ENCODE measurements around the gene RFX1. TPM values are rescaled to one million over a fixed set of nuclear protein-coding genes. Genes with fewer than 3 reads are reported as not detected.
A peak's percentile ranks its signal among the peaks of the same experiment; 100 is the strongest.

The RFX1 gene
- total RNA-seq, 2 donors from 2014 or later, result 17.1 to 24.3 TPM

DNA sequence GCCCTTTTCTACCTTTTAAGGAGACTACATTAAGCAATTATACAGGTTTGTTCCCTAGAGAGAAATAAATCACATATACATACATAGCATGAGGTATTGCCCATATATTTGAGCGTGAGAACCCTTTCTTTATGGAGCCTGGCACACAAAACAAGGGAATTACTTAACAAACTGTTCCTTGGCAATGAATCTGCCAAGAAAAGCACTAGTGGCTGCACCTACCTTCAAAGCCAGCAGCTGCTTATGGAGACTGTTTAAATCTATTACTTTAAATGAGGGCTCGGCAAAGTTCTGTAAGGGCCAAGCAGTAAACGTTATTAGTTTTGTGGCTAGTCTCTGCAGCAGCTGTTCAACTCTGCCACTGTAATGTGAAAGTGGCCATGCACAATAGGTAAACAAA lies 7.0 kb downstream of the RFX1 start:
- Histone ChIP-seq H3K27me3 (ENCODE audit: control insufficient read depth, insufficient read depth, low read length, poor library complexity, severe bottlenecking) (no peaks in the 10 kb centered on the region), H3K36me3 (ENCODE audit: control insufficient read depth, insufficient read depth, low read length) (peaks cover 28% of the 10 kb centered on the region), H3K27ac (ENCODE audit: low read depth, low read length) (no peak overlapping the region), H3K4me3 (ENCODE audit: low read length) (peak overlapping the region; percentile 26), H3K4me1 (ENCODE audit: control insufficient read depth, insufficient read depth, low read length) (no peaks in the 10 kb centered on the region), H3K9me3 (ENCODE audit: control insufficient read depth, low read length) (peaks cover 15% of the 10 kb centered on the region), H3K9ac (ENCODE audit: extremely low read depth, low read length, poor library complexity, severe bottlenecking) (no peak overlapping the region)
- Mint-ChIP-seq H3K4me3 (no peak overlapping the region), H3K27me3 (ENCODE audit: insufficient read depth) (no peaks in the 10 kb centered on the region), H3K36me3 (ENCODE audit: low read depth) (peaks cover 33% of the 10 kb centered on the region), H3K4me1 (no peaks in the 10 kb centered on the region), H3K9me3 (peaks cover 18% of the 10 kb centered on the region), H3K27ac (no peak overlapping the region)
- TF ChIP-seq, protein P1, sequence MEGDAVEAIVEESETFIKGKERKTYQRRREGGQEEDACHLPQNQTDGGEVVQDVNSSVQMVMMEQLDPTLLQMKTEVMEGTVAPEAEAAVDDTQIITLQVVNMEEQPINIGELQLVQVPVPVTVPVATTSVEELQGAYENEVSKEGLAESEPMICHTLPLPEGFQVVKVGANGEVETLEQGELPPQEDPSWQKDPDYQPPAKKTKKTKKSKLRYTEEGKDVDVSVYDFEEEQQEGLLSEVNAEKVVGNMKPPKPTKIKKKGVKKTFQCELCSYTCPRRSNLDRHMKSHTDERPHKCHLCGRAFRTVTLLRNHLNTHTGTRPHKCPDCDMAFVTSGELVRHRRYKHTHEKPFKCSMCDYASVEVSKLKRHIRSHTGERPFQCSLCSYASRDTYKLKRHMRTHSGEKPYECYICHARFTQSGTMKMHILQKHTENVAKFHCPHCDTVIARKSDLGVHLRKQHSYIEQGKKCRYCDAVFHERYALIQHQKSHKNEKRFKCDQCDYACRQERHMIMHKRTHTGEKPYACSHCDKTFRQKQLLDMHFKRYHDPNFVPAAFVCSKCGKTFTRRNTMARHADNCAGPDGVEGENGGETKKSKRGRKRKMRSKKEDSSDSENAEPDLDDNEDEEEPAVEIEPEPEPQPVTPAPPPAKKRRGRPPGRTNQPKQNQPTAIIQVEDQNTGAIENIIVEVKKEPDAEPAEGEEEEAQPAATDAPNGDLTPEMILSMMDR (conservative IDR thresholded peaks at IDR 0.05), result no peak
- no peak for DNase-seq
- 98% methylated on average over 3 of the region's 3 CpGs for WGBS, 2 experiments (ENCODE audit: insufficient coverage in 1 of 2, insufficient read length in 1 of 2)

DNA sequence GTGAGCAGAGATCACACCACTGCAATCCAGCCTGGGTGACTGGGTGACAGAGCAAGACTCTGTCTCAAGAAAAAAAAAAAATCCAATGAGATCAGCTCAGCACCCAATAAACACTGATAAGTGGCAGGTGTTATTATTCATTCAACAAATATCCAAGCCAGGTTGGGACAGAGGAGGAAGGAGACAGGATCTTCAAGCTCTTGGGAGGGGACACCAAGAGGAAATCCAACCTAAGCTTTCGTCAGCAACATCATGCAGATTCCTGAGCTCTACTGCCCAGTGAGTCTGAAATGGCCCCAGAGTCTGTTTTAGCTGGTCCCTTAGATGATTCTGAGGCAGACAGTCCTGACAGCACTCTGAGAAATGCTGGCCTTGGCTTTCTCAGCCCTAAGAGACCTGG lies 7.7 kb downstream of the RFX1 start:
- TF ChIP-seq, protein P1 (conservative IDR thresholded peaks at IDR 0.05), result no peak
- Histone ChIP-seq H3K4me3 (ENCODE audit: low read length) (no peak overlapping the region), H3K4me1 (ENCODE audit: control insufficient read depth, insufficient read depth, low read length) (no peaks in the 10 kb centered on the region), H3K9me3 (ENCODE audit: control insufficient read depth, low read length) (peaks cover 15% of the 10 kb centered on the region), H3K27ac (ENCODE audit: low read depth, low read length) (no peak overlapping the region), H3K36me3 (ENCODE audit: control insufficient read depth, insufficient read depth, low read length) (peaks cover 28% of the 10 kb centered on the region), H3K9ac (ENCODE audit: extremely low read depth, low read length, poor library complexity, severe bottlenecking) (no peak overlapping the region), H3K27me3 (ENCODE audit: control insufficient read depth, insufficient read depth, low read length, poor library complexity, severe bottlenecking) (no peaks in the 10 kb centered on the region)
- peaks cover 18% of the 10 kb centered on the region for H3K9me3 Mint-ChIP-seq
- peaks cover 34% of the 10 kb centered on the region for H3K36me3 Mint-ChIP-seq (ENCODE audit: low read depth)
- H3K27ac Mint-ChIP-seq, result no peak overlapping the region
- no peaks in the 10 kb centered on the region for H3K4me1 Mint-ChIP-seq
- DNase-seq, result no peak
- no peaks in the 10 kb centered on the region for H3K27me3 Mint-ChIP-seq (ENCODE audit: insufficient read depth)
- H3K4me3 Mint-ChIP-seq, result no peak overlapping the region
- 86 to 94% methylated on average over 1 of the region's 1 CpG for WGBS, 2 experiments (ENCODE audit: insufficient coverage in 1 of 2, insufficient read length in 1 of 2)

DNA sequence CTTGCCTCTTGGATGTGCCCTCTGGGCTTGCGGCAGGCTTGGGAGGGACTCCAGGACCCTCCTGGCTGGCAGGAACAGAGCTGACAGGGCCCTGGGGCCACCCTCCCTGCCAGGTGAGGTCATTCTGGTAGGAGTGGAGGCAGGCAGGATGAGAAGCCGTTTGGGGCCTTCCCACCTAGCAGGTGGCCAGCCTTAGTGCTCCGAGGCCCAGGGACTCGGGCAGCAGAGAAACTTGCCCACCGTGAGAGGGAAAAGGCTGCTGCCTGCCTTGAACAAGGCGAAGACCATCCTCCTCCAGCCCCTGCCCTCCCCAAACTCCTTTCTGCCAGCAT lies 8.5 kb downstream of the RFX1 start:
- Histone ChIP-seq H3K27ac (ENCODE audit: low read depth, low read length) (no peak overlapping the region), H3K36me3 (ENCODE audit: control insufficient read depth, insufficient read depth, low read length) (peaks cover 30% of the 10 kb centered on the region), H3K4me3 (ENCODE audit: low read length) (no peak overlapping the region), H3K4me1 (ENCODE audit: control insufficient read depth, insufficient read depth, low read length) (no peaks in the 10 kb centered on the region), H3K9me3 (ENCODE audit: control insufficient read depth, low read length) (peaks cover 15% of the 10 kb centered on the region), H3K27me3 (ENCODE audit: control insufficient read depth, insufficient read depth, low read length, poor library complexity, severe bottlenecking) (no peaks in the 10 kb centered on the region), H3K9ac (ENCODE audit: extremely low read depth, low read length, poor library complexity, severe bottlenecking) (no peak overlapping the region)
- Mint-ChIP-seq H3K27ac (no peak overlapping the region), H3K4me1 (no peaks in the 10 kb centered on the region), H3K9me3 (peaks cover 18% of the 10 kb centered on the region), H3K36me3 (ENCODE audit: low read depth) (peaks cover 39% of the 10 kb centered on the region), H3K4me3 (no peak overlapping the region), H3K27me3 (ENCODE audit: insufficient read depth) (no peaks in the 10 kb centered on the region)
- WGBS, 2 experiments (ENCODE audit: insufficient coverage in 1 of 2, insufficient read length in 1 of 2), result 95% methylated on average over 3 to 6 of the region's 6 CpGs
- DNase-seq, result no peak
- TF ChIP-seq, protein P1 (conservative IDR thresholded peaks at IDR 0.05), result no peak

Measured in endodermal cell (in vitro differentiated cells).